ENCODE measurements around the gene IL5.

- TF ChIP-seq EP300 (IDR thresholded peaks at IDR 0.05) (no peak), POLR2A (IDR thresholded peaks at IDR 0.05) (no peak), CTCF (IDR thresholded peaks at IDR 0.05) (no peak)
Measured at GRCh38 chr5:132528021-132528420, 15.3 kb downstream of the IL5 start.

Data from upper lobe of left lung (tissue), 4 donors.